Spinal cord (tissue), 10 donors: ENCODE data around the gene ITGB4. TPM values are rescaled to one million over a fixed set of nuclear protein-coding genes. Genes with fewer than 3 reads are reported as not detected.

Experiments used
- DNase-seq, 6 donors: peaks; one replicate each; pipeline versions ENCODE4 v3.0.0 to v3.0.0-alpha.2; 2013 to 2015; ENCODE audit warnings: low spot score in 6 of 6, low read depth in 4 of 6
- H3K27ac ChIP-seq: one replicate; pipeline ENCODE4 v1.5.1; 2013; ENCODE audit warnings: low read depth, low read length, control low read depth
- H3K27me3 ChIP-seq: one replicate; pipeline ENCODE4 v1.6.1; 2013; ENCODE audit warnings: low read length; ENCODE audit not compliant: control insufficient read depth, insufficient read depth
- H3K36me3 ChIP-seq: one replicate; pipeline ENCODE4 v1.6.1; 2013; ENCODE audit warnings: low read length; ENCODE audit not compliant: control insufficient read depth, insufficient read depth
- H3K4me1 ChIP-seq: one replicate; pipeline ENCODE4 v1.6.1; 2013; ENCODE audit warnings: low read length; ENCODE audit not compliant: control insufficient read depth, insufficient read depth
- H3K4me3 ChIP-seq: one replicate; pipeline ENCODE4 v1.5.1; 2013; ENCODE audit warnings: low read depth, low read length, control low read depth
- H3K9me3 ChIP-seq: one replicate; pipeline ENCODE4 v1.6.1; 2013; ENCODE audit warnings: low read length; ENCODE audit not compliant: control insufficient read depth, insufficient read depth
- WGBS: methylation state at CpG from one replicate; pipeline ENCODE4 v1.1.5; 2013; ENCODE audit warnings: missing lambda C conversion rate; ENCODE audit not compliant: insufficient coverage; 5-methylcytosine and 5-hydroxymethylcytosine counted together
- polyA plus RNA-seq, 2 donors: library from polyadenylated mRNA; unstranded; fragments of 120-200 nt; gene quantifications; one replicate each; pipeline ENCODE4 v1.2.1, GENCODE V29; 2013; ENCODE audit not compliant: insufficient read length in 2 of 2
- total RNA-seq, 2 donors: library from RNA; depleted of rRNA in 1 of 2; stranded (reverse); fragments of 120-200 nt in 1 of 2; fragments of >200 nt in 1 of 2; gene quantifications; one replicate each; pipeline versions ENCODE4 v1.2.3 to v1.2.4, GENCODE V29; 2013 to 2014
- donor health status: healthy.

Gene ITGB4
- total and polyA plus RNA-seq, 4 donors: 24.0 to 57.9 (median 43.1) TPM

GRCh38 chr17:75727391-75727790 is 6.1 kb downstream of the ITGB4 start:
- peaks cover under 1% of the 10 kb centered on the region for H3K27me3 ChIP-seq
- no peak overlapping the region for H3K27ac ChIP-seq
- H3K4me1 ChIP-seq: peaks cover 16% of the 10 kb centered on the region
- 96% methylated on average over 18 of the region's 18 CpGs for WGBS
- H3K36me3 ChIP-seq: peaks cover 65% of the 10 kb centered on the region
- H3K9me3 ChIP-seq: no peaks in the 10 kb centered on the region
- DNase-seq: no peak
- no peak overlapping the region for H3K4me3 ChIP-seq

- no peaks in the 10 kb centered on the region for H3K4me1 ChIP-seq
- H3K9me3 ChIP-seq: no peaks in the 10 kb centered on the region
- no peak overlapping the region for H3K4me3 ChIP-seq
- no peaks in the 10 kb centered on the region for H3K27me3 ChIP-seq
- DNase-seq: no peak
- no peak overlapping the region for H3K27ac ChIP-seq
- WGBS: 86% methylated on average over 7 of the region's 7 CpGs
- H3K36me3 ChIP-seq: peaks cover 60% of the 10 kb centered on the region
Measured at GRCh38 chr17:75729351-75729750, 8.1 kb downstream of the ITGB4 start.

GRCh38 chr17:75730065-75730464 is 8.8 kb downstream of the ITGB4 start:
- no peaks in the 10 kb centered on the region for H3K27me3 ChIP-seq
- DNase-seq: no peak
- WGBS: 91% methylated on average over 20 of the region's 24 CpGs
- H3K4me1 ChIP-seq: no peaks in the 10 kb centered on the region
- peaks cover 57% of the 10 kb centered on the region for H3K36me3 ChIP-seq
- H3K27ac ChIP-seq: no peak overlapping the region
- H3K4me3 ChIP-seq: no peak overlapping the region
- no peaks in the 10 kb centered on the region for H3K9me3 ChIP-seq

GRCh38 chr17:75731086-75731715 is 9.9 kb downstream of the ITGB4 start:
- DNase-seq: no peak
- 90% methylated on average over 25 of the region's 26 CpGs for WGBS
- H3K27ac ChIP-seq: no peak overlapping the region
- no peak overlapping the region for H3K4me3 ChIP-seq
- no peaks in the 10 kb centered on the region for H3K9me3 ChIP-seq
- peaks cover 59% of the 10 kb centered on the region for H3K36me3 ChIP-seq
- H3K4me1 ChIP-seq: no peaks in the 10 kb centered on the region
- H3K27me3 ChIP-seq: no peaks in the 10 kb centered on the region

- H3K36me3 ChIP-seq: peaks cover 66% of the 10 kb centered on the region
- no peaks in the 10 kb centered on the region for H3K4me1 ChIP-seq
- WGBS: 93% methylated on average over 29 of the region's 31 CpGs
Measured at GRCh38 chr17:75731716-75732498, 10.6 kb downstream of the ITGB4 start.

GRCh38 chr17:75733471-75733870 is 12.2 kb downstream of the ITGB4 start:
- Histone ChIP-seq H3K36me3 (peaks cover 60% of the 10 kb centered on the region), H3K27ac (no peak overlapping the region)
- WGBS: 90% methylated on average over 18 of the region's 18 CpGs

More at GRCh38 chr17:75731716-75732498, 10.6 kb downstream of the ITGB4 start:
- Histone ChIP-seq H3K27me3 (no peaks in the 10 kb centered on the region), H3K4me3 (no peak overlapping the region), H3K9me3 (no peaks in the 10 kb centered on the region), H3K27ac (no peak overlapping the region)
- no peak for DNase-seq

GRCh38 chr17:75734674-75735294 is 13.5 kb downstream of the ITGB4 start:
- WGBS: 100% methylated on average over 1 of the region's 4 CpGs
- Histone ChIP-seq H3K36me3 (peaks cover 61% of the 10 kb centered on the region), H3K27me3 (no peaks in the 10 kb centered on the region), H3K4me3 (no peak overlapping the region), H3K9me3 (no peaks in the 10 kb centered on the region), H3K4me1 (peaks cover 2% of the 10 kb centered on the region), H3K27ac (no peak overlapping the region)
- no peak for DNase-seq

More at GRCh38 chr17:75733471-75733870, 12.2 kb downstream of the ITGB4 start:
- Histone ChIP-seq H3K4me3 (no peak overlapping the region), H3K4me1 (peaks cover 2% of the 10 kb centered on the region), H3K27me3 (no peaks in the 10 kb centered on the region), H3K9me3 (no peaks in the 10 kb centered on the region)
- DNase-seq: no peak

GRCh38 chr17:75736173-75736835 is 15.0 kb downstream of the ITGB4 start:
- Histone ChIP-seq H3K4me3 (no peak overlapping the region), H3K4me1 (peaks cover 2% of the 10 kb centered on the region), H3K36me3 (peaks cover 63% of the 10 kb centered on the region), H3K27me3 (no peaks in the 10 kb centered on the region), H3K27ac (no peak overlapping the region), H3K9me3 (no peaks in the 10 kb centered on the region)
- DNase-seq: no peak
- 94% methylated on average over 26 of the region's 26 CpGs for WGBS

GRCh38 chr17:75737133-75737962 is 16.1 kb downstream of the ITGB4 start:
- peaks cover 2% of the 10 kb centered on the region for H3K4me1 ChIP-seq
- H3K27me3 ChIP-seq: no peaks in the 10 kb centered on the region
- no peaks in the 10 kb centered on the region for H3K9me3 ChIP-seq
- H3K27ac ChIP-seq: no peak overlapping the region
- no peak overlapping the region for H3K4me3 ChIP-seq
- peaks cover 58% of the 10 kb centered on the region for H3K36me3 ChIP-seq
- no peak for DNase-seq
- whole genome bisulfite sequencing: 74% methylated on average over 6 of the region's 20 CpGs
